ENCODE data around the gene SIRT1.

SIRT1 gene

GRCh38 chr10:67853512-67853911 lies 30.9 kb upstream of the SIRT1 start:
- Histone ChIP-seq H4K8ac (ENCODE audit: low read length) (no peak overlapping the region), H2BK5ac (ENCODE audit: low read depth, low read length, poor library complexity, severe bottlenecking) (no peak overlapping the region), H2AK5ac (ENCODE audit: low read length, severe bottlenecking) (no peak overlapping the region), H3K27me3 (ENCODE audit: control insufficient read depth in 1 of 2, insufficient read depth in 1 of 2, low read length in 2 of 2) (no peaks in the 10 kb centered on the region), H3K4me1 (ENCODE audit: control insufficient read depth, insufficient read depth, low read depth, low read length) (no peaks in the 10 kb centered on the region), H2BK15ac (ENCODE audit: low read depth, poor library complexity, severe bottlenecking) (no peak overlapping the region), H3K79me1 (replicated peaks; ENCODE audit: low read length, poor library complexity, severe bottlenecking) (no peaks in the 10 kb centered on the region), H3K18ac (ENCODE audit: low read depth in 1 of 2, low read length in 2 of 2) (no peak overlapping the region), H3K4ac (ENCODE audit: low read depth in 1 of 2, low read length in 2 of 2) (no peak overlapping the region), H4K91ac (ENCODE audit: low read length) (no peak overlapping the region), H3K36me3 (ENCODE audit: control insufficient read depth in 1 of 2, insufficient read depth in 2 of 2, low read depth in 1 of 2, low read length in 2 of 2) (no peaks in the 10 kb centered on the region), H2BK12ac (ENCODE audit: low read length in 2 of 2) (no peak overlapping the region), H3K14ac (ENCODE audit: low read length in 2 of 2) (no peak overlapping the region), H2BK120ac (ENCODE audit: low read depth, low read length) (no peak overlapping the region), H3K4me3 (ENCODE audit: insufficient read depth in 1 of 2, low read depth in 1 of 2, low read length in 2 of 2) (no peak overlapping the region), H3K27ac (ENCODE audit: low read length, poor library complexity, severe bottlenecking) (no peak overlapping the region), H3K9me3 (ENCODE audit: control insufficient read depth, low read length) (no peaks in the 10 kb centered on the region), H2AFZ (ENCODE audit: low read depth, low read length) (no peak overlapping the region), H3K9ac (ENCODE audit: low read length) (no peak overlapping the region), H3K4me2 (ENCODE audit: low read length, poor library complexity, severe bottlenecking) (no peak overlapping the region), H3K23ac (ENCODE audit: low read length in 2 of 2) (no peak overlapping the region)
- no peak for DNase-seq
- 88% methylated on average over 3 of the region's 3 CpGs for WGBS

GRCh38 chr10:67858971-67859370 lies 25.5 kb upstream of the SIRT1 start:
- no peak overlapping the region for H3K18ac ChIP-seq (ENCODE audit: low read depth in 1 of 2, low read length in 2 of 2)
- no peak overlapping the region for H3K4me2 ChIP-seq (ENCODE audit: low read length, poor library complexity, severe bottlenecking)
- DNase-seq, result no peak
- no peaks in the 10 kb centered on the region for H3K27me3 ChIP-seq (ENCODE audit: control insufficient read depth in 1 of 2, insufficient read depth in 1 of 2, low read length in 2 of 2)
- no peak overlapping the region for H4K91ac ChIP-seq (ENCODE audit: low read length)
- H3K4ac ChIP-seq (ENCODE audit: low read depth in 1 of 2, low read length in 2 of 2), result no peak overlapping the region
- H2BK15ac ChIP-seq (ENCODE audit: low read depth, poor library complexity, severe bottlenecking), result no peak overlapping the region
- H2BK12ac ChIP-seq (ENCODE audit: low read length in 2 of 2), result no peak overlapping the region
- no peaks in the 10 kb centered on the region for H3K36me3 ChIP-seq (ENCODE audit: control insufficient read depth in 1 of 2, insufficient read depth in 2 of 2, low read depth in 1 of 2, low read length in 2 of 2)
- H3K27ac ChIP-seq (ENCODE audit: low read length, poor library complexity, severe bottlenecking), result no peak overlapping the region
- H2BK5ac ChIP-seq (ENCODE audit: low read depth, low read length, poor library complexity, severe bottlenecking), result no peak overlapping the region
- no peak overlapping the region for H3K23ac ChIP-seq (ENCODE audit: low read length in 2 of 2)
- no peak overlapping the region for H2BK120ac ChIP-seq (ENCODE audit: low read depth, low read length)
- 96% methylated on average over 2 of the region's 2 CpGs for WGBS
- H2AK5ac ChIP-seq (ENCODE audit: low read length, severe bottlenecking), result no peak overlapping the region
- H4K8ac ChIP-seq (ENCODE audit: low read length), result no peak overlapping the region
- no peaks in the 10 kb centered on the region for H3K79me1 ChIP-seq (replicated peaks; ENCODE audit: low read length, poor library complexity, severe bottlenecking)
- H3K4me1 ChIP-seq (ENCODE audit: control insufficient read depth, insufficient read depth, low read depth, low read length), result no peaks in the 10 kb centered on the region
- no peak overlapping the region for H3K9ac ChIP-seq (ENCODE audit: low read length)
- H3K9me3 ChIP-seq (ENCODE audit: control insufficient read depth, low read length), result no peaks in the 10 kb centered on the region
- H3K4me3 ChIP-seq (ENCODE audit: insufficient read depth in 1 of 2, low read depth in 1 of 2, low read length in 2 of 2), result no peak overlapping the region
- H2AFZ ChIP-seq (ENCODE audit: low read depth, low read length), result no peak overlapping the region
- no peak overlapping the region for H3K14ac ChIP-seq (ENCODE audit: low read length in 2 of 2)

GRCh38 chr10:67861750-67862432 lies 22.6 kb upstream of the SIRT1 start:
- Histone ChIP-seq H4K91ac (ENCODE audit: low read length) (no peak overlapping the region), H3K4me1 (ENCODE audit: control insufficient read depth, insufficient read depth, low read depth, low read length) (no peaks in the 10 kb centered on the region), H3K4ac (ENCODE audit: low read depth in 1 of 2, low read length in 2 of 2) (no peak overlapping the region), H2BK5ac (ENCODE audit: low read depth, low read length, poor library complexity, severe bottlenecking) (no peak overlapping the region), H2BK120ac (ENCODE audit: low read depth, low read length) (no peak overlapping the region), H4K8ac (ENCODE audit: low read length) (no peak overlapping the region), H3K18ac (ENCODE audit: low read depth in 1 of 2, low read length in 2 of 2) (no peak overlapping the region), H3K4me3 (ENCODE audit: insufficient read depth in 1 of 2, low read depth in 1 of 2, low read length in 2 of 2) (no peak overlapping the region), H3K27me3 (ENCODE audit: control insufficient read depth in 1 of 2, insufficient read depth in 1 of 2, low read length in 2 of 2) (no peaks in the 10 kb centered on the region), H3K9ac (ENCODE audit: low read length) (no peak overlapping the region), H3K4me2 (ENCODE audit: low read length, poor library complexity, severe bottlenecking) (no peak overlapping the region), H3K36me3 (ENCODE audit: control insufficient read depth in 1 of 2, insufficient read depth in 2 of 2, low read depth in 1 of 2, low read length in 2 of 2) (no peaks in the 10 kb centered on the region), H3K14ac (ENCODE audit: low read length in 2 of 2) (no peak overlapping the region), H3K23ac (ENCODE audit: low read length in 2 of 2) (peak overlapping the region in 1 of 2 experiments; percentile 14), H3K79me1 (replicated peaks; ENCODE audit: low read length, poor library complexity, severe bottlenecking) (no peaks in the 10 kb centered on the region), H3K27ac (ENCODE audit: low read length, poor library complexity, severe bottlenecking) (no peak overlapping the region), H2BK15ac (ENCODE audit: low read depth, poor library complexity, severe bottlenecking) (no peak overlapping the region), H2AK5ac (ENCODE audit: low read length, severe bottlenecking) (no peak overlapping the region), H2AFZ (ENCODE audit: low read depth, low read length) (no peak overlapping the region), H3K9me3 (ENCODE audit: control insufficient read depth, low read length) (no peaks in the 10 kb centered on the region), H2BK12ac (ENCODE audit: low read length in 2 of 2) (no peak overlapping the region)
- 56% methylated on average over 2 of the region's 4 CpGs for WGBS
- no peak for DNase-seq

- H2BK12ac ChIP-seq (ENCODE audit: low read length in 2 of 2), result no peak overlapping the region
- H2AK5ac ChIP-seq (ENCODE audit: low read length, severe bottlenecking), result no peak overlapping the region
- H4K8ac ChIP-seq (ENCODE audit: low read length), result no peak overlapping the region
- WGBS, result 35% methylated on average over 1 of the region's 2 CpGs
- H3K14ac ChIP-seq (ENCODE audit: low read length in 2 of 2), result no peak overlapping the region
- no peaks in the 10 kb centered on the region for H3K27me3 ChIP-seq (ENCODE audit: control insufficient read depth in 1 of 2, insufficient read depth in 1 of 2, low read length in 2 of 2)
- no peak overlapping the region for H3K9ac ChIP-seq (ENCODE audit: low read length)
- no peaks in the 10 kb centered on the region for H3K79me1 ChIP-seq (replicated peaks; ENCODE audit: low read length, poor library complexity, severe bottlenecking)
- no peaks in the 10 kb centered on the region for H3K9me3 ChIP-seq (ENCODE audit: control insufficient read depth, low read length)
- H3K4me3 ChIP-seq (ENCODE audit: insufficient read depth in 1 of 2, low read depth in 1 of 2, low read length in 2 of 2), result no peak overlapping the region
- no peak overlapping the region for H3K4me2 ChIP-seq (ENCODE audit: low read length, poor library complexity, severe bottlenecking)
- H2BK120ac ChIP-seq (ENCODE audit: low read depth, low read length), result no peak overlapping the region
- no peak for DNase-seq
- no peak overlapping the region for H2BK15ac ChIP-seq (ENCODE audit: low read depth, poor library complexity, severe bottlenecking)
- no peaks in the 10 kb centered on the region for H3K4me1 ChIP-seq (ENCODE audit: control insufficient read depth, insufficient read depth, low read depth, low read length)
- no peak overlapping the region for H3K4ac ChIP-seq (ENCODE audit: low read depth in 1 of 2, low read length in 2 of 2)
- H2AFZ ChIP-seq (ENCODE audit: low read depth, low read length), result no peak overlapping the region
- no peak overlapping the region for H2BK5ac ChIP-seq (ENCODE audit: low read depth, low read length, poor library complexity, severe bottlenecking)
- no peak overlapping the region for H3K27ac ChIP-seq (ENCODE audit: low read length, poor library complexity, severe bottlenecking)
- H3K36me3 ChIP-seq (ENCODE audit: control insufficient read depth in 1 of 2, insufficient read depth in 2 of 2, low read depth in 1 of 2, low read length in 2 of 2), result no peaks in the 10 kb centered on the region
- no peak overlapping the region for H3K18ac ChIP-seq (ENCODE audit: low read depth in 1 of 2, low read length in 2 of 2)
- H4K91ac ChIP-seq (ENCODE audit: low read length), result no peak overlapping the region
- H3K23ac ChIP-seq (ENCODE audit: low read length in 2 of 2), result no peak overlapping the region
Measured at GRCh38 chr10:67863094-67863493, 21.4 kb upstream of the SIRT1 start.

Measured in mesenchymal stem cell (in vitro differentiated cells and primary cell).